WTC11 (cell line): ENCODE results near the gene RIN3.

Experiments used
- ATF1 ChIP-seq: sonication (generic); formaldehyde crosslinking; IDR thresholded peaks from 2 replicates; pipeline ENCODE4 v1.8.1; 2023; ENCODE audit warnings: mild to moderate bottlenecking, moderate library complexity, missing genetic modification reagents
- ATF2 ChIP-seq: sonication (generic); formaldehyde crosslinking; IDR thresholded peaks from 2 replicates; pipeline ENCODE4 v1.8.1; 2022; ENCODE audit warnings: low read depth, missing genetic modification reagents, borderline replicate concordance
- E2F5 ChIP-seq: sonication (generic); formaldehyde crosslinking; IDR thresholded peaks from 2 replicates; pipeline ENCODE4 v1.8.1; 2022; ENCODE audit warnings: mild to moderate bottlenecking, moderate library complexity, missing genetic modification reagents
- ELF4 ChIP-seq: sonication (generic); formaldehyde crosslinking; IDR thresholded peaks from 2 replicates; pipeline ENCODE4 v1.8.1; 2022; ENCODE audit warnings: low read depth, mild to moderate bottlenecking, moderate library complexity, missing genetic modification reagents
- FOXJ3 ChIP-seq: sonication (generic); formaldehyde crosslinking; IDR thresholded peaks from 2 replicates; pipeline ENCODE4 v1.9.0; 2021; ENCODE audit warnings: missing genetic modification reagents, mild to moderate bottlenecking, borderline replicate concordance
- FOXP1 ChIP-seq: sonication (generic); formaldehyde crosslinking; IDR thresholded peaks from 2 replicates; pipeline ENCODE4 v1.8.0; 2022; ENCODE audit warnings: missing genetic modification reagents, mild to moderate bottlenecking, moderate library complexity, borderline replicate concordance
- NR2C2 ChIP-seq: sonication (generic); formaldehyde crosslinking; IDR thresholded peaks from 2 replicates; pipeline ENCODE4 v1.8.0; 2022; ENCODE audit warnings: mild to moderate bottlenecking, missing genetic modification reagents
- SMAD3 ChIP-seq: sonication (generic); formaldehyde crosslinking; IDR thresholded peaks from 2 replicates; pipeline ENCODE4 v1.8.0; 2022; ENCODE audit warnings: missing genetic modification reagents, mild to moderate bottlenecking, borderline replicate concordance
- SMAD4 ChIP-seq: sonication (generic); formaldehyde crosslinking; IDR thresholded peaks from 2 replicates; pipeline ENCODE4 v1.8.0; 2022; ENCODE audit warnings: mild to moderate bottlenecking, missing genetic modification reagents
- TCF7 ChIP-seq: sonication (generic); formaldehyde crosslinking; IDR thresholded peaks from 2 replicates; pipeline ENCODE4 v1.8.0; 2022; ENCODE audit warnings: mild to moderate bottlenecking, low read depth, missing genetic modification reagents, moderate library complexity
- ZNF232 ChIP-seq: sonication (generic); formaldehyde crosslinking; IDR thresholded peaks from 2 replicates; pipeline ENCODE4 v1.8.0; 2022; ENCODE audit warnings: mild to moderate bottlenecking, missing genetic modification reagents
- ZNF263 ChIP-seq: sonication (generic); formaldehyde crosslinking; IDR thresholded peaks from 2 replicates; pipeline ENCODE4 v1.8.1; 2022; ENCODE audit warnings: low read depth, mild to moderate bottlenecking, moderate library complexity, missing genetic modification reagents
- TF ChIP-seq, protein P1 (sequence below): fragments of 200-600 bp; IDR thresholded peaks from 2 replicates; pipeline ENCODE4 v1.8.0; 2022; ENCODE audit warnings: antibody characterized with exemption
- TF ChIP-seq, protein P2 (sequence below): sonication (generic); formaldehyde crosslinking; IDR thresholded peaks from 2 replicates; pipeline ENCODE4 v1.8.0; 2022; ENCODE audit warnings: mild to moderate bottlenecking, missing genetic modification reagents

GRCh38 chr14:92511453-92512238 lies 1.9 kb upstream of the RIN3 start:
- TF ChIP-seq ATF1 (CRISPR knock-in tag) (no peak), E2F5 (no peak), ZNF232 (CRISPR knock-in tag) (no peak), FOXJ3 (CRISPR knock-in tag) (no peak), ZNF263 (CRISPR knock-in tag) (no peak), SMAD3 (CRISPR knock-in tag) (no peak), FOXP1 (CRISPR knock-in tag) (no peak), TCF7 (CRISPR knock-in tag) (no peak), NR2C2 (CRISPR knock-in tag) (no peak), SMAD4 (CRISPR knock-in tag) (no peak), ELF4 (CRISPR knock-in tag) (no peak), ATF2 (CRISPR knock-in tag) (no peak)
- TF ChIP-seq, protein P1, sequence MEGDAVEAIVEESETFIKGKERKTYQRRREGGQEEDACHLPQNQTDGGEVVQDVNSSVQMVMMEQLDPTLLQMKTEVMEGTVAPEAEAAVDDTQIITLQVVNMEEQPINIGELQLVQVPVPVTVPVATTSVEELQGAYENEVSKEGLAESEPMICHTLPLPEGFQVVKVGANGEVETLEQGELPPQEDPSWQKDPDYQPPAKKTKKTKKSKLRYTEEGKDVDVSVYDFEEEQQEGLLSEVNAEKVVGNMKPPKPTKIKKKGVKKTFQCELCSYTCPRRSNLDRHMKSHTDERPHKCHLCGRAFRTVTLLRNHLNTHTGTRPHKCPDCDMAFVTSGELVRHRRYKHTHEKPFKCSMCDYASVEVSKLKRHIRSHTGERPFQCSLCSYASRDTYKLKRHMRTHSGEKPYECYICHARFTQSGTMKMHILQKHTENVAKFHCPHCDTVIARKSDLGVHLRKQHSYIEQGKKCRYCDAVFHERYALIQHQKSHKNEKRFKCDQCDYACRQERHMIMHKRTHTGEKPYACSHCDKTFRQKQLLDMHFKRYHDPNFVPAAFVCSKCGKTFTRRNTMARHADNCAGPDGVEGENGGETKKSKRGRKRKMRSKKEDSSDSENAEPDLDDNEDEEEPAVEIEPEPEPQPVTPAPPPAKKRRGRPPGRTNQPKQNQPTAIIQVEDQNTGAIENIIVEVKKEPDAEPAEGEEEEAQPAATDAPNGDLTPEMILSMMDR = no peak
- TF ChIP-seq, protein P2, sequence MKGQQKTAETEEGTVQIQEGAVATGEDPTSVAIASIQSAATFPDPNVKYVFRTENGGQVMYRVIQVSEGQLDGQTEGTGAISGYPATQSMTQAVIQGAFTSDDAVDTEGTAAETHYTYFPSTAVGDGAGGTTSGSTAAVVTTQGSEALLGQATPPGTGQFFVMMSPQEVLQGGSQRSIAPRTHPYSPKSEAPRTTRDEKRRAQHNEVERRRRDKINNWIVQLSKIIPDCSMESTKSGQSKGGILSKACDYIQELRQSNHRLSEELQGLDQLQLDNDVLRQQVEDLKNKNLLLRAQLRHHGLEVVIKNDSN (CRISPR knock-in tag) = no peak
